A673 (cell line): Measurements from ENCODE around the gene MYBPC3.

Experiments
- CTCF ChIP-seq: fragments of 300-800, 200-600 bp; sonication (generic); conservative IDR thresholded peaks from 2 replicates; pipeline ENCODE4 v1.5.1; 2017; ENCODE audit warnings: low read depth, mild to moderate bottlenecking, antibody characterized with exemption, low read length, moderate library complexity, mixed read lengths
- EZH2 ChIP-seq: fragments of 200-600 bp; sonication (generic); IDR thresholded peaks from 2 replicates; pipeline ENCODE4 v1.6.1; 2017; ENCODE audit warnings: borderline replicate concordance, low read depth, mild to moderate bottlenecking, mixed read lengths, antibody characterized with exemption, low read length; ENCODE audit not compliant: poor library complexity, severe bottlenecking

DNA sequence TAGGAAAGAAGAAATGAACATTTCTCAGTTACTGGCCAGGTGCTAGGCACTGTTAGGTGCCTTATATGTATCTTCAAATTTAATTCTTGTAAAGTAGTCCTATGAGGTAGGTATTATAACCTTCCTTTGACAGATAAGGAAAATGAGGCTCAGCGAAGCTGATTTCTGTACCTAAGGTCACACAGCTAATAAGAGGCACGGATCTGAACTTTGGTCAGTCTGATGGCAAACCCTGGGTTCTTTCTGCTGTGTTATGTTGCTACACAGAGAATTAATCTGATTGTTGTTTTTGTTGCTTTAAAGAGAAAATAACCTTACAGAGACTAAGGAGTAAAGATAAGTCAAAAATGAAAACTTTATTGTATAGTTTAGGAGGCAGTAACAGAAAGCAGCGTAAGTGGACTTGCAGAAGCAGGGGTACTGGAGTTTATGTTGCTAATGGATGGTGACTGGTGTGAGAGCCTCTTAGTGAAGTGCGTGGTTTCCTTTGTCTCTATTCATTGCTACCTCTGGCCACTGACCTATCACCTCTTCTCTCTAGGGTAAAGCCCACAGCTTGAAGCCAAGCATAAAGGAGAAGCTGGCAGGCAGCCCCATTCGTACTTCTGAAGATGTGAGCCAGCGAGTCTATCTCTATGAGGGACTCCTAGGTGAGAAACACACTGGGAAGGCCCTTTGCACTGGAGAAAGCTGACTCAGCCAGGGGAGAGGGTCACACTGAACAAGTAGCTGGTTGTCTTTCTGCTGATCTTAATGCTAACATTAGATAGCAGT lies 44.3 kb downstream of the MYBPC3 start:
- TF ChIP-seq CTCF (no peak), EZH2 (no peak)
